ENCODE data around the gene IL6.
"Not testable (repeated sequence)": the region's sequence is repeated elsewhere in the genome, so short reads cannot be mapped to it uniquely, and the experiment has no call there.

IL6 gene

DNA sequence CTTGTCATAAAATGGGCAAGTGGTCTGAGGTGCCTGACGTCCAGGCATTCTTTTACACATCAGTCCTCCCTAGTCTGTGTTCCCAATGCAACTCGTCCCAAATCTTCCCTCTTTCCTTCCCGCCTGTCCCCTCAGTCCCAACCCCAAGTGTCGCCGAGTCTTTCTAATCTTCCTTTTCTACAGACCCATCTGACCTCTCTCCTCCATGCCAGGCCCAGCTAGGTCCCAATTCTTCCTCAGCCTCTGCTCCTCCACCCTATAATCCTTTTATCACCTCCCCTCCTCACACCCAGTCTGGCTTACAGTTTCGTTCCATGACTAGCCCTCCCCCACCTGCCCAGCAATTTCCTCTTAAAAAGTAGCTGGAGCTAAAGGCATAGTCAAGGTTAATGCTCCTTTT, 22.3 kb upstream of the IL6 start:
- DNase-seq = not testable (repeated sequence)

DNA sequence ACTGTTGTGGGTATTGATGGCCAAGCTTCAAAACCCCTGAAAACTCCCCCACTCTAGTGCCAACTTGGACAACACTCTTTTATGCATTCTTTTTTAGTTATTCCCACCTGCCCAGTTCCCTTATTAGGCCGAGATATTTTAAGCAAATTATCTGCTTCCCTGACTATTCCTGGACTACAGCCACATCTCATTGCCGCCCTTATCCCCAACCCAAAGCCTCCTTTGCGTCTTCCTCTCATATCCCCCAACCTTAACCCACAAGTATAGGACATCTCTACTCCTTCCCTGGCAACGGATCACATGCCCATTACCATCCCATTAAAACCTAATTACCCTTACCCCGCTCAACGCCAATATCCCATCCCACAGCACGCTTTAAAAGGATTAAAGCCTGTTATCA, 21.1 kb upstream of the IL6 start:
- DNase-seq = not testable (repeated sequence)

DNA sequence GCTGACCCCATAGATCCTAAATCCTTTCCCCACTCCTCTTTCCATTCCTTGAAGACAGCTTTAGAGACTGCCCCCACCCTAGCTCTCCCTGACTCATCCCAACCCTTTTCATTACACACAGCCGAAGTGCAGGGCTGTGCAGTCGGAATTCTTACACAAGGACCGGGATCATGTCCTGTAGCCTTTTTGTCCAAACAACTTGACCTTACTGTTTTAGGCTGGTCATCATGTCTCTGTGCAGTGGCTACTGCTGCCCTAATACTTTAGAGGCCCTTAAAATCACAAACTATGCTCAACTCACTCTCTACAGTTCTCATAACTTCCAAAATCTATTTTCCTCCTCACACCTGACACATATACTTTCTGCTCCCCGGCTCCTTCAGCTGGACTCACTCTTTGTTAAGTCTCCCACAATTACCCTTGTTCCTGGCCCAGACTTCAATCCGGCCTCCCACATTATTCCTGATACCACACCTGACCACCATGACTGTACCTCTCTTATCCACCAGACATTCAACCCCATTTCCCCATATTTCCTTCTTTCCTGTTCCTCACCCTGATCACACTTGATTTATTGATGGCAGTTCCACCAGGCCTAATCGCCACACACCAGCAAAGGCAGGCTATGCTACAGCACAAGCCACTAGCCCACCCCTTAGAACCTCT, 19.8 kb upstream of the IL6 start:
- DNase-seq = not testable (repeated sequence)

DNA sequence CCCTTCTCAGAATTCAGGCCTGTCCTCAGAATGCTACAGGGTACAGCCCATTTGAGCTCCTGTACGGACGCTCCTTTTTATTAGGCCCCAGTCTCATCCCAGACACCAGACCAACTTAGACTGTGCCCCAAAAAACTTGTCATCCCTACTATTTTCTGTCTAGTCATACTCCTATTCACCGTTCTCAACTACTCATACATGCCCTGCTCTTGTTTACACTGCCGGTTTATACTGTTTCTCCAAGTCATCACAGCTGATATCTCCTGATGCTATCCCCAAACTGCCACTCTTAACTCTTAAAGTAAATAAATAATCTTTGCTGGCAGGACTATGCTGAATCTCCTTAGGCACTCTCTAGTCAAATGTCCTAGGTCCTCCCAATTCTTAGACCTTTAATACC, 18.8 kb upstream of the IL6 start:
- not testable (repeated sequence) for DNase-seq

DNA sequence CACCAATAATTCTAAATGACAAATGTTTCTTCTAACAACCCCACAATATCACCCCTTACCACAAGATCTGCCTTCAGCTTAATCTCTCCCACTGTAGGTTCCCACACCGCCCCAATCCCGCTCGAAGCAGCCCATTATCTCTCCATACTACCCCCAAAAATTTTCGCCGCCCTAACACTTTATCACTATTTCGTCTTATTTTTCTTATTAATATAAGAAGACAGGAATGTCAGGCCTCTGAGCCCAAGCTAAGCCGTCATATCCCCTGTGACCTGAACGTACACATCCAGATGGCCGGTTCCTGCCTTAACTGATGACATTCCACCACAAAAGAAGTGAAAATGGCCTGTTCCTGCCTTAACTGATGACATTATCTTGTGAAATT, 18.3 kb upstream of the IL6 start:
- not testable (repeated sequence) for DNase-seq

DNA sequence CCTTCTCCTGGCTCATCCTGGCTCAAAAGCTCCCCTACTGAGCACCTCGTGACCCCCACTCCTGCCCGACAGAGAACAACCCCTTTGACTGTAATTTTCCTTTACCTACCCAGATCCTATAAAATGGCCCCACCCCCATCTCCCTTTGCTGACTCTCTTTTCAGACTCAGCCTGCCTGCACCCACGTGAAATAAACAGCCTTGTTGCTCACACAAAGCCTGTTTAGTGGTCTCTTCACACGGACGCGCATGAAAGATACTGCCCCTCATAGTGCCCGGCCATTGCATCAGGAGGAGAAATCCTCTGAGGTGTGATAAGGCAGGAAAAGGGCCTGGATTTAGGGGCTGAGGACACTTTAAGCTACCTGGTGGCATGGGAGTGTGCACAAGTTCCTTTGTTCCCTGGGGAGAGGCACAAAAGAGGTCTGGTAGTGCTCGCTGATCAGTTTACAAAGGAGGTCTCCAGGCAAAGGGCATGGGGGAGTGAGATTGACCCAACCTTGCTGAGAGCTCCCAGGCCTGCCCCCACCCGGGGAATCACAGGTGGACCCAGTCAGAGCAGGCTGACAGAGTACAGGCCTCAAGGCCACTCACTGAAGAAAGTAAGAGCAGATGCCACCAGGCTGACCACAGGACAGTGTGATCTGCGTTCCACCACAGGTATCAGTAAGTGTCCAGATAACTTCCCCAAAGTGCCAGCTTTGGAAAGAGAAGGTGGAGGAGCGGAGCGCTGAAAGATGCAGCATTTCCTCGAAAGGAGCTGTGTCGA, 17.8 kb upstream of the IL6 start:
- DNase-seq = not testable (repeated sequence)

DNA sequence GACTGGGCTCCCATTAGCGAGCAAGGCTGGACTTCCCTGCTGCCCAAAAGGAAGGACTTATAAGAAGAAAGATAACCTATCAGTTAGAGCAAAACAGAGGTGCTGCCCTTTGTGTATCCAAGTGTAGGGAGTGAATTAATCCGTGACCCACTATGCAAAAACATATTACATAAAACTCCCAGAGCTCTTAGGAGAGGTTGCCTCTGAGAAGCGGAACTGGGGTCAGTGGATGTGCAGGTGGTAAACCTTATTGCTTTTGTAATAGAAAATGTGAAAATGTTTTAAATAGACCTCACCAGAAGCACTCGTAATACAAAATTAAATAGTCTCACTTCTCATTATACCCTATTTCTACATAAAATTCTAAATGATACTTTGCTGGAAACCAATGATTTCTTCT, 17.1 kb upstream of the IL6 start:
- DNase-seq = no peak

DNA sequence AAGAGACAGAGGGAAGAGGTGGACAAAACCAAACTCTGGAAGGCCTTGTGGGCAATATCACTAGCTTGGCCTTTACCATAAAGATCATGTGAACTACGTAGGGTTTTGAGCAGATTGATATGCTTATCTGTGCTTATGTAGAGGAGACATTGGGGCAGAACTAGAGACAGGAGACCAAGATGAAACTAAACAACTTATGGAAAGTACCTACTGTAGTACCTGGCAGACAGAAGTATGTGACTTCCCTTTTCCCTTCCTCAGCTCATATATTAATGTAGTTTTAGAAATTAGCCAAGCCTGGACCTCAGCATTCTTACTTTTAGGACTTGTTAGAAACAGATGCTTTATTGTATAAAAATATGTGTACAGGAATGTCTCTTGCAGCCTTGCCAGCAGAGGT, 14.0 kb upstream of the IL6 start:
- DNase-seq = no peak

DNA sequence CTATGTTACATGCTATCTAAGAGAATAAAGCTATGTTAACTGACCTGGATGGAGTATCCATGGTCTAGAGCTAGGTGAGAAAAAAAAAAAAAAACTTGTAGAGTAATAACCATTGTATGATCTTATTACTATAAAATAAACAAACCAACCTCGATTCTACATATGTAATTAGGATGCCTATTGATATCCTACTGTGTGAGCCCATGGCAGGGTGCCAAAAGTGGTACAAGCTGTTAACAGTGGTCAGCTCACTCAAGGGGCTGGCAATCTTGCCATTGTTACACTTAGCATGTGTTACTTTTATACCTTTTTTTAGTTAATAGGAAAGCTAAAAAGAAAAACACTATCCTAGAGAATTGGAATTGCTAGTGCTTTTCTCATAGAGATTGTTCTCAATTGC, 13.5 kb upstream of the IL6 start:
- no peak for DNase-seq

DNA sequence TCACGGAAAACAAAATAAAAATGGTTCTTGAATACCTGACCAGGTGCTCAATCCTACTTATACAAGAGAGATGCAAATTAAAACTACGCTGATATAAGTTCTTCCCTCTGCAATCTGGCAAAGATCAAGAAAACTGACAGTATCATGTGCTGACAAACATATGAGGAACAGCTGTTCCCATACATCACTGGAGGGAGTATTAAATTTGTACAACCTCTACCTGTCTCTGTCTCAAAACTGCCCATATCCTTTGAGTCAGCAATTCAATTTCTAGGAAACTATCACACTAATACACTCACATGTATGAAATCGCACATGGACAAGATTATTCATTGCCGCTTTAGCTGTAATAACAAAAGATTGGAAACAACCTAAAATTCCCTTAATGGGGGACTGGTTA, 11.0 kb upstream of the IL6 start:
- no peak for DNase-seq

DNA sequence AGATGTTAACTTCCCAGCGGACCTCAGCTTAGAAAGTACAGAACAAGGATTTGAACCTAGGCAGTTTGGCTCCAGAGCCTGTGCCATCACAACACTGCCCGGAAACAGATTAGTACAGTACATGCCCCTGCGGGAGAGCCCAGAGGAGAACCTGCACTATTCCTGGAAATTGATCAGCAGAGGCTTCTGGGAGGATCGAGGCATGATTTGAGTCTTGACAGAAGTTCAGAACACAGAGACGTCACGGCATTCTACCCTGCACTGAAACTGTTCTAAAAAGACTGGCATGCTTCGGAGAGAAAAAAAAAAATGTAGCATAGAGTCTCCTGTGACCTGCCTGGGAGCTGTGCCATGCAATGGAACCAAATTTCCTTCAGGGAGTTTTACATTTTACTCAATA, 9.2 kb upstream of the IL6 start:
- DNase-seq = no peak

DNA sequence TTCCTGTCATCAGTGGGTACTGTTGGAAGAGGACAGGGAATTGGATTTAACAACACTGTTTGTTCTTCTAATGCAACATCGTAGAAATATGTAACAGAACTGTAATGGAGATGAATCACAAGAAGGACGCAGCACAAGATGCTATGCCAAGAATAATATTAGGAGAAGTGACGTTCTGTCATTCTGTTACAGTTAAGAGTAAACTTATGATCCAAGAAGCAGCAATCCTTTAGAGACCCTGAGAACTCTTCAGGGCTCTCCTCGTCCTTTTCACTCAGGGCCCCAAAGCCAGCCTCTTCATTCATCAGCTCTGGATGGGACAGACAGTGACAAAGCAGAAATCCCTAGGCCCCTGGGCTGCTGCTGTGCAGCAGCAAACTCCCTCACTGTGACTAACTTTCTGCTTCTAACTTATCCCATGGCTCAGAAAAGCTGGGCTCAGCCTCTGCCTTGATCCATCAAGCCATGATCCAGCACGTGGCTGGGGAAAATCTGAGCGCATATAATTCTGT, 8.7 kb upstream of the IL6 start:
- DNase-seq = no peak

DNA sequence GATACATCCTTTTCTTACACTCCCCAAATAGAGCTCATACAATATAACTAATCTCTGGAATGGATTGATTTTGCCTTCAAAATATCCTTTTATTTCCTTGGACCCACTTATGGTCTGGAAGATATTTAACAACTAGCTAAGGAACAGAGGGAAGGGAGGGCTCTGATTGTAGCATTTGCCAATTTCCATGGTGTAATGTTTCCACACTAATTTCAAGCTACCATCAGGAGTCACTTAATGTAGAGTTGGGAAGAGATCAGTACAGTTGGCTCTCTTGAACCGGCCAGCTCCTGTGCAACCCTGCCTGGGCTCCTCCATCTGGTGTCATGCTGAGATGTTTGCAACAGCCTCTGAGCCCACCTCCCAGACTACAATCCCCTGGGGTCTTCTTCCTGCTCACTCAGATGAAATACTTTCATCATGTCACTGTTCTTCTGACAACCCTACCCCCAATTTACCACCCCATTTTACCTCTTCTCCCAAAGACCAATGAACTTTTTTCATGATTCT, 8.0 kb upstream of the IL6 start:
- DNase-seq = no peak

DNA sequence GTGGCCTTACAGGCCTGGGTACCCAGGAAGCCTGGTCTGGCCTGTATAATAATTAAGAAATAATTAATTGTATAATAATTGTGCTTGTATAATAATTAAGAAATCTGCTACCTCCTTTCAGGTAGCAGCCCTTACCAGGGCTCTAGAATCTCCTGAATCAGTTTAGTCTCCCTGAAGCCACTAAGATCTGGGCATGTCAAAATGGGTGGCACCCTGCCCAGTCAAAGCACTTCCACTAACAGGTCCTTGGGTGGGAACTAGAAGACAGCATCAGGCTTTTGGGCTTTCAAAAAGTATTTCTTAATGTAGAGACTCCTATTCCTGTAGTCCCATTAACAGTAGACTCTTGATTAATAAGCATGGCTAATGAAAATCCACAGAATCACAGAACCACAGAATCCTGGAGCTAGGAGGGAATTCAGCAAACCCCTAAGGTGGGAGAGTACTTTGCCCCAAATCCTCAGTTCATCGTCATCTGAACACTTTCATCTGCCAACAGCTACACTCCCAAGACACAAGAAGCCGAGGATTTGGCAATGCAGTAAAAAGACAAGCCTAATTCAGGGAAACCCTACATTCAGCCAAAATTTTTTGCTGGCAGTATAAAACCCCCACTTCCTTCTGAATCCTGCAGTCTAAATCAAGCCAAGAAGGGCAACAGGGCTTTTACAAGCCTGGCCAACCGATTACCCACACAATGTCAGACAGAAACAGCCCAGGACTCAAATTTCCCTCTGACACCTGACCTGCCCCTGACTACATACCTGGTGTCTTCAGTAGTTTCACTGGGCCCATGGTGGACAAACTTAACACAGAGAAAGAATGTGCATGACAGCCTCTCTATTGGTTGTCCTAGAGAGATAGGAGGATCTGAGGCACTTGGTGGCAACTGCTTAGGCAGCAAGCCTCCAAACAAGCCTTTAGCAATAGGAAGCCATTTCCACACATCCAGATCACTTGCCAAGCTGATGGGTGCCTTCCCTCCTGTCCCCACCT, 5.9 kb upstream of the IL6 start:
- DNase-seq = no peak

DNA sequence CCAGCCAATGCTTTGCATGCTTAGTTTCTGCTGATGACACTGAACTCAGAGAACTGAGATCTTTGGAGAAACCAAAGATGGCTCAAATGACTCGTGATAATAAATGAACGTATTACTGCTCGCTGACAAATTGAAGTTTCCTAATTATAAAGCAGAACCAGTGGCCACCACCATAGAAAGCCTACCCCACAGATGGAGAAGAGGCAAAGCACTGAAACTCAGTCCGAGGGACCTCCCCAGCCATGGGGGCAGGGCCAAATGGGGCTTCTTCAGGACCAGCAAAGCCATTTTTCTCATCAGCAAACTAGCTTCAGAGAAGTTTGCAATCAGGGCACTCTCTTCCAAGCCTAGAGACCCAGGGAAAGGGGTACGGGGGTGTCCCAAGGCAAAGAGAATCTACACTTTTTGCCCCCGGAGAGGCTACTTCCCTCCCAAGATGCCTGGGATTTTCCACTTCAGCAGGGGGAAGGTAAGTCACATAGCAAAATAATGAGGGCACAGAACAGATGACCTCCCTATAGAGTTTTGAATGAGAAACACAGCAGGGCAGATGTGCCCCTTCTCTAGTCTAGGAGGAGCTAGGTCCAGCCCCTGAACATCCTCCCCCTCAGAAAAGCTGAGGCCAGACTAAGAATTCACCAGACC, 4.3 kb upstream of the IL6 start:
- no peak for DNase-seq

DNA sequence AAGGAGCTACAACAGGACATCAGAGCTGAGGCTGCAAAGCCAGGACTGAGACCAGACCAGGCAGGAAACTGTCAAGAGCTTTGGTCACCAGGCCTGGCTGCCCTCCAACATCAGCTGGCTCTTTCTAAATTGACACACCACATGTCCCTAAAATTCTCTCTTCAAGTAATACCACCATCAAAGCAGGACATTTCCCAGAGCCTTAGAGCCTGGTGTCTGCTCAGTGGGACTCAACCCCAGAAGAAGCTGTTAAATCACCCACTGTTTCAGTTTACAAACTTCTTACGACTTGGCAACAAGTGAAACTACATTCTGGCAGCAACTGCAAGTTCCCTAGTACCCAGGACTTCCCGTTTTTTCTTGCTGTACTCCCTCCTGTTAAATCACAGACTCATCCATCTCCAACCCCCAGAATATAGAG, 3.8 kb upstream of the IL6 start:
- no peak for DNase-seq

DNA sequence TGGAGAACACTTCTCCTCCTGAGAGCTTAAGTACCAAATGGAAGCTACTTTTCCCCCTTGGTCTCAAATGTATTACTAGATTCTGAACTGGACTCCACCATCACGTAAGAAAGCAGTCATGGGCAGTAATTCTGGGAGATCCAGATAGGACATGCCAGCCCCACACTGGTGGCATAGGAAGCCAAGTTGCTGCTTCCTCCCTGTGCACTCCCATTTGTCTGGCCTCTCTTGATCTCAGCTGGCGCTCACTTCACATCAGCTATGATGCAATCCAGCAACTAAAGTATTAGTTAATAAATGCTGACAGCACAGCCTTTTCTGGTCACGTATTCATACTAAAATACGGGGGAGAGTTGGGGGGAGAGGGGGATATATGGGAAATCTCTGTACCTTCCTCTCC, 3.4 kb upstream of the IL6 start:
- DNase-seq = no peak

DNA sequence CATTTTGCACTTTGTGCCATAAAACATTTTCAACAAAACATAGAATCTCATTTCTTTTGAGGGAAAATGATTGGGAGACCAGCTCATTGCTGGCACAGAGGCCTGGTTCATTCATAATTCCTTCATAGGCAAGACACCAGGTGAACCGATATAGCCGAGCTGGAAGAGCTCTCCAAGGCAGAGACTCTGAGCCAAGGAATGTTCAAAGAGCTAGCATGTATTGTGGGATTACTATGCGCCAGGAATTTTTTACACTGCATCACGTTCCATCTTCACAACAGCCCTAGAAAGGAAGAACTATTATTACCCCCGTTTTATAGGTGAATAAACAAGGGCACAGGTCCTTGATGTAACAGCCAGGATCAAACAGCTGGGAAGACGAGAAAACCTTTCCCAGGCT, 2.1 kb upstream of the IL6 start:
- DNase-seq = no peak

DNA sequence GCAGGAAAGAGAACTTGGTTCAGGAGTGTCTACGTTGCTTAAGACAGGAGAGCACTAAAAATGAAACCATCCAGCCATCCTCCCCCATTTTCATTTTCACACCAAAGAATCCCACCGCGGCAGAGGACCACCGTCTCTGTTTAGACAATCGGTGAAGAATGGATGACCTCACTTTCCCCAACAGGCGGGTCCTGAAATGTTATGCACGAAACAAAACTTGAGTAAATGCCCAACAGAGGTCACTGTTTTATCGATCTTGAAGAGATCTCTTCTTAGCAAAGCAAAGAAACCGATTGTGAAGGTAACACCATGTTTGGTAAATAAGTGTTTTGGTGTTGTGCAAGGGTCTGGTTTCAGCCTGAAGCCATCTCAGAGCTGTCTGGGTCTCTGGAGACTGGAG, 1.4 kb upstream of the IL6 start:
- DNase-seq = no peak

DNA sequence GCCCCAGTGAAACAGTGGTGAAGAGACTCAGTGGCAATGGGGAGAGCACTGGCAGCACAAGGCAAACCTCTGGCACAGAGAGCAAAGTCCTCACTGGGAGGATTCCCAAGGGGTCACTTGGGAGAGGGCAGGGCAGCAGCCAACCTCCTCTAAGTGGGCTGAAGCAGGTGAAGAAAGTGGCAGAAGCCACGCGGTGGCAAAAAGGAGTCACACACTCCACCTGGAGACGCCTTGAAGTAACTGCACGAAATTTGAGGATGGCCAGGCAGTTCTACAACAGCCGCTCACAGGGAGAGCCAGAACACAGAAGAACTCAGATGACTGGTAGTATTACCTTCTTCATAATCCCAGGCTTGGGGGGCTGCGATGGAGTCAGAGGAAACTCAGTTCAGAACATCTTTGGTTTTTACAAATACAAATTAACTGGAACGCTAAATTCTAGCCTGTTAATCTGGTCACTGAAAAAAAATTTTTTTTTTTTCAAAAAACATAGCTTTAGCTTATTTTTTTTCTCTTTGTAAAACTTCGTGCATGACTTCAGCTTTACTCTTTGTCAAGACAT, 574 bp upstream of the IL6 start:
- peak; percentile 66 for DNase-seq

DNA sequence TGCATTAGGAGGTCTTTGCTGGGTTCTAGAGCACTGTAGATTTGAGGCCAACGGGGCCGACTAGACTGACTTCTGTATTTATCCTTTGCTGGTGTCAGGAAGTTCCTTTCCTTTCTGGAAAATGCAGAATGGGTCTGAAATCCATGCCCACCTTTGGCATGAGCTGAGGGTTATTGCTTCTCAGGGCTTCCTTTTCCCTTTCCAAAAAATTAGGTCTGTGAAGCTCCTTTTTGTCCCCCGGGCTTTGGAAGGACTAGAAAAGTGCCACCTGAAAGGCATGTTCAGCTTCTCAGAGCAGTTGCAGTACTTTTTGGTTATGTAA, 675 bp downstream of the IL6 start:
- no peak for DNase-seq

DNA sequence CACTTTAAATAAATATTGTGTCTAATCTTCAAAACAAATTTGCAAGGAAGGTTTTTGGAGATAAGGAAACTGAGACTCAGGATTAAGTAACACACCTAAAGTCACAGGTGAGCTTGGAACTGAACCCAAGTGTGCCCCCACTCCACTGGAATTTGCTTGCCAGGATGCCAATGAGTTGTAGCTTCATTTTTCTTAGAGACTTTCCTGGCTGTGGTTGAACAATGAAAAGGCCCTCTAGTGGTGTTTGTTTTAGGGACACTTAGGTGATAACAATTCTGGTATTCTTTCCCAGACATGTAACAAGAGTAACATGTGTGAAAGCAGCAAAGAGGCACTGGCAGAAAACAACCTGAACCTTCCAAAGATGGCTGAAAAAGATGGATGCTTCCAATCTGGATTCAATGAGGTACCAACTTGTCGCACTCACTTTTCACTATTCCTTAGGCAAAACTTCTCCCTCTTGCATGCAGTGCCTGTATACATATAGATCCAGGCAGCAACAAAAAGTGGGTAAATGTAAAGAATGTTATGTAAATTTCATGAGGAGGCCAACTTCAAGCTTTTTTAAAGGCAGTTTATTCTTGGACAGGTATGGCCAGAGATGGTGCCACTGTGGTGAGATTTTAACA, 1.5 kb downstream of the IL6 start:
- peak in 1 of 2 donors; percentile 44 for DNase-seq

All from CD4-positive, alpha-beta T cell treated with Interferon alpha-2 for 1 hour (primary cell).